ENCODE measurements around the gene ONECUT3. TPM values are rescaled to one million over a fixed set of nuclear protein-coding genes. Genes with fewer than 3 reads are reported as not detected.

Gene ONECUT3
- total RNA-seq, 3 donors from 2014 or later = not detected

- peak; percentile 86 for TF ChIP-seq CTCF (IDR thresholded peaks at IDR 0.05)
- Histone ChIP-seq H3K4me1 (ENCODE audit: low read depth) (no peaks in the 10 kb centered on the region), H3K4me3 (no peak overlapping the region), H3K9me3 (no peaks in the 10 kb centered on the region), H3K36me3 (ENCODE audit: low read depth) (no peaks in the 10 kb centered on the region)
- ATAC-seq (peak; percentile 81), DNase-seq (peak; percentile 72 to 82 (median 81))
- intact Hi-C loops (cut with DNase I, micrococcal nuclease) = no loop called here
Observed at GRCh38 chr19:1825909-1826556, 72.7 kb downstream of the ONECUT3 start.

- TF ChIP-seq CTCF (IDR thresholded peaks at IDR 0.05) = no peak
- DNase-seq = peak in 1 of 3 donors; percentile 62
- no peak overlapping the region for H3K4me3 ChIP-seq
- H3K4me1 ChIP-seq (ENCODE audit: low read depth) = no peaks in the 10 kb centered on the region
- intact Hi-C loops (cut with DNase I, micrococcal nuclease) = no loop called here
- peak; percentile 36 for ATAC-seq
- H3K36me3 ChIP-seq (ENCODE audit: low read depth) = no peaks in the 10 kb centered on the region
- H3K9me3 ChIP-seq = no peaks in the 10 kb centered on the region
Observed at GRCh38 chr19:1826557-1827521, 73.5 kb downstream of the ONECUT3 start.

- TF ChIP-seq CTCF (IDR thresholded peaks at IDR 0.05) = no peak
- H3K9me3 ChIP-seq = no peaks in the 10 kb centered on the region
- H3K4me1 ChIP-seq (ENCODE audit: low read depth) = no peaks in the 10 kb centered on the region
- no peak for ATAC-seq
- intact Hi-C loops (cut with DNase I, micrococcal nuclease) = no loop called here
- DNase-seq = no peak
- H3K4me3 ChIP-seq = no peak overlapping the region
- no peaks in the 10 kb centered on the region for H3K36me3 ChIP-seq (ENCODE audit: low read depth)
Observed at GRCh38 chr19:1827566-1828278, 74.4 kb downstream of the ONECUT3 start.

- Histone ChIP-seq H3K36me3 (ENCODE audit: low read depth) (no peaks in the 10 kb centered on the region), H3K9me3 (no peaks in the 10 kb centered on the region), H3K4me1 (ENCODE audit: low read depth) (no peaks in the 10 kb centered on the region), H3K4me3 (no peak overlapping the region)
- ATAC-seq = peak; percentile 57
- no peak for TF ChIP-seq CTCF (IDR thresholded peaks at IDR 0.05)
- intact Hi-C loops (cut with DNase I, micrococcal nuclease) = no loop called here
- peak in 1 of 3 donors; percentile 50 for DNase-seq
Observed at GRCh38 chr19:1828279-1829238, 75.3 kb downstream of the ONECUT3 start.

- Histone ChIP-seq H3K4me3 (no peak overlapping the region), H3K36me3 (ENCODE audit: low read depth) (no peaks in the 10 kb centered on the region), H3K9me3 (no peaks in the 10 kb centered on the region), H3K4me1 (ENCODE audit: low read depth) (no peaks in the 10 kb centered on the region)
- intact Hi-C loops (cut with DNase I, micrococcal nuclease) = no loop called here
- DNase-seq (no peak), ATAC-seq (no peak)
- TF ChIP-seq CTCF (IDR thresholded peaks at IDR 0.05) = no peak
Observed at GRCh38 chr19:1829958-1830357, 76.7 kb downstream of the ONECUT3 start.
